Astrocyte (in vitro differentiated cells and primary cell): Measurements from ENCODE around the gene PKP1. TPM values are rescaled to one million over a fixed set of nuclear protein-coding genes. Genes with fewer than 3 reads are reported as not detected.

Source experiments
- DNase-seq: peaks from one replicate; pipeline ENCODE4 v3.0.0-alpha.2; 2010; ENCODE audit warnings: low read depth
- FAIRE-seq: peaks from 2 replicates; lab custom pipeline; 2011; peaks lifted over from hg19 to GRCh38; lab: Jason Lieb, UNC
- H2AFZ ChIP-seq: 2 replicates; pipeline ENCODE4 v1.6.0; 2012; ENCODE audit warnings: low read depth, low read length, inconsistent platforms
- H3K27ac ChIP-seq: 2 replicates; pipeline ENCODE4 v1.5.1; 2011; ENCODE audit warnings: low read depth, low read length, inconsistent platforms
- H3K27me3 ChIP-seq: 2 replicates; pipeline ENCODE4 v1.6.0; 2011; ENCODE audit warnings: low read length, inconsistent platforms; ENCODE audit not compliant: insufficient read depth
- H3K36me3 ChIP-seq: 2 replicates; pipeline ENCODE4 v1.5.1; 2011; ENCODE audit warnings: low read length, inconsistent platforms; ENCODE audit not compliant: insufficient read depth
- H3K4me1 ChIP-seq: 2 replicates; pipeline ENCODE4 v1.5.1; 2011; ENCODE audit warnings: low read length, inconsistent platforms; ENCODE audit not compliant: insufficient read depth
- H3K4me2 ChIP-seq: 2 replicates; pipeline ENCODE4 v1.6.0; 2012; ENCODE audit warnings: low read length, inconsistent platforms
- H3K4me3 ChIP-seq: 2 replicates; pipeline ENCODE4 v1.5.1; 2011; ENCODE audit warnings: low read depth, mild to moderate bottlenecking, low read length, inconsistent platforms; ENCODE audit not compliant: insufficient read depth
- H3K79me2 ChIP-seq: 2 replicates; pipeline ENCODE4 v1.6.0; 2012; ENCODE audit warnings: mild to moderate bottlenecking, low read length, inconsistent platforms; ENCODE audit not compliant: insufficient read depth
- H3K9ac ChIP-seq: 2 replicates; pipeline ENCODE4 v1.6.0; 2012; ENCODE audit warnings: mild to moderate bottlenecking, low read length, inconsistent platforms
- H3K9me3 ChIP-seq: 2 replicates; pipeline ENCODE4 v1.5.1; 2012; ENCODE audit warnings: low read depth, mild to moderate bottlenecking, low read length, inconsistent platforms; ENCODE audit not compliant: insufficient read depth
- H4K20me1 ChIP-seq: 2 replicates; pipeline ENCODE4 v1.6.0; 2012; ENCODE audit warnings: low read length, inconsistent platforms; ENCODE audit not compliant: insufficient read depth
- H3K27ac Mint-ChIP-seq: one replicate; pipeline ENCODE4 v1.8.0; 2021; ENCODE audit warnings: mild to moderate bottlenecking, mixed read lengths; ENCODE audit not compliant: unreplicated experiment
- H3K27me3 Mint-ChIP-seq: one replicate; pipeline ENCODE4 v1.8.0; 2021; ENCODE audit warnings: low read depth, mixed read lengths; ENCODE audit not compliant: unreplicated experiment
- H3K36me3 Mint-ChIP-seq: one replicate; pipeline ENCODE4 v1.8.0; 2021; ENCODE audit warnings: low read depth, mixed read lengths; ENCODE audit not compliant: unreplicated experiment
- H3K4me1 Mint-ChIP-seq: one replicate; pipeline ENCODE4 v1.8.0; 2021; ENCODE audit warnings: low read depth, mixed read lengths; ENCODE audit not compliant: unreplicated experiment
- H3K4me3 Mint-ChIP-seq: one replicate; pipeline ENCODE4 v1.8.0; 2021; ENCODE audit warnings: mild to moderate bottlenecking, moderate library complexity, mixed read lengths; ENCODE audit not compliant: unreplicated experiment
- H3K9me3 Mint-ChIP-seq: one replicate; pipeline ENCODE4 v1.8.0; 2021; ENCODE audit warnings: mild to moderate bottlenecking, mixed read lengths; ENCODE audit not compliant: unreplicated experiment
- CTCF ChIP-seq: IDR thresholded peaks from 2 replicates; pipeline ENCODE4 v1.5.1; 2011; ENCODE audit warnings: low read depth, mild to moderate bottlenecking, inconsistent platforms, low read length, moderate library complexity; ENCODE audit not compliant: insufficient read depth
- EZH2 ChIP-seq: IDR thresholded peaks from 2 replicates; pipeline ENCODE4 v1.6.1; 2012; ENCODE audit warnings: mild to moderate bottlenecking, low read length, inconsistent platforms; ENCODE audit not compliant: insufficient read depth
- total RNA-seq: library from RNA; stranded (reverse); gene quantifications from 2 replicates; pipeline ENCODE4 v1.2.1, GENCODE V29; 2021

Gene PKP1
- total RNA-seq, 1 donor from 2014 or later = 0.07 TPM

- no peak overlapping the region for H3K4me3 Mint-ChIP-seq
- H3K27me3 ChIP-seq = peaks cover 35% of the 10 kb centered on the region
- H3K27me3 Mint-ChIP-seq = peaks cover 57% of the 10 kb centered on the region
Observed at GRCh38 chr1:201283836-201284553, 689 bp downstream of the PKP1 start.

GRCh38 chr1:201284636-201285035 lies 1.3 kb downstream of the PKP1 start:
- Histone ChIP-seq H3K4me2 (no peak overlapping the region), H3K9ac (no peak overlapping the region), H3K36me3 (no peaks in the 10 kb centered on the region), H3K4me3 (no peak overlapping the region), H4K20me1 (no peaks in the 10 kb centered on the region), H3K9me3 (no peaks in the 10 kb centered on the region), H3K27ac (no peak overlapping the region), H2AFZ (no peak overlapping the region), H3K27me3 (peaks cover 35% of the 10 kb centered on the region), H3K79me2 (no peaks in the 10 kb centered on the region), H3K4me1 (peaks cover 11% of the 10 kb centered on the region)
- Mint-ChIP-seq H3K36me3 (peaks cover 2% of the 10 kb centered on the region), H3K4me1 (peaks cover 12% of the 10 kb centered on the region), H3K9me3 (peaks cover 6% of the 10 kb centered on the region), H3K27me3 (peaks cover 59% of the 10 kb centered on the region), H3K27ac (no peak overlapping the region), H3K4me3 (no peak overlapping the region)
- TF ChIP-seq CTCF = no peak
- no peak for TF ChIP-seq EZH2
- DNase-seq = no peak
- no peak for FAIRE-seq

More at GRCh38 chr1:201283836-201284553, 689 bp downstream of the PKP1 start:
- Histone ChIP-seq H3K9ac (no peak overlapping the region), H4K20me1 (no peaks in the 10 kb centered on the region), H2AFZ (peak overlapping the region; percentile 55), H3K4me1 (peaks cover 11% of the 10 kb centered on the region), H3K4me3 (peak overlapping the region; percentile 40), H3K36me3 (no peaks in the 10 kb centered on the region), H3K4me2 (peak overlapping the region; percentile 84), H3K9me3 (no peaks in the 10 kb centered on the region), H3K27ac (no peak overlapping the region), H3K79me2 (no peaks in the 10 kb centered on the region)
- FAIRE-seq (no peak), DNase-seq (no peak)
- peaks cover 6% of the 10 kb centered on the region for H3K9me3 Mint-ChIP-seq
- no peak overlapping the region for H3K27ac Mint-ChIP-seq
- H3K4me1 Mint-ChIP-seq = peaks cover 6% of the 10 kb centered on the region
- TF ChIP-seq EZH2 (peak; percentile 46), CTCF (no peak)
- H3K36me3 Mint-ChIP-seq = peaks cover 2% of the 10 kb centered on the region

GRCh38 chr1:201285846-201286245 lies 2.5 kb downstream of the PKP1 start:
- H3K27ac ChIP-seq = no peak overlapping the region
- no peak overlapping the region for H3K4me3 Mint-ChIP-seq

More at GRCh38 chr1:201285846-201286245, 2.5 kb downstream of the PKP1 start:
- TF ChIP-seq CTCF (no peak), EZH2 (no peak)
- Histone ChIP-seq H3K4me1 (peaks cover 11% of the 10 kb centered on the region), H3K9me3 (no peaks in the 10 kb centered on the region), H3K36me3 (no peaks in the 10 kb centered on the region), H3K4me3 (no peak overlapping the region), H3K27me3 (peaks cover 31% of the 10 kb centered on the region), H3K4me2 (no peak overlapping the region), H3K79me2 (no peaks in the 10 kb centered on the region), H2AFZ (no peak overlapping the region), H4K20me1 (no peaks in the 10 kb centered on the region), H3K9ac (no peak overlapping the region)
- DNase-seq (no peak), FAIRE-seq (no peak)
- H3K36me3 Mint-ChIP-seq = peaks cover 2% of the 10 kb centered on the region
- peaks cover 55% of the 10 kb centered on the region for H3K27me3 Mint-ChIP-seq
- peaks cover 6% of the 10 kb centered on the region for H3K9me3 Mint-ChIP-seq
- peaks cover 22% of the 10 kb centered on the region for H3K4me1 Mint-ChIP-seq
- H3K27ac Mint-ChIP-seq = no peak overlapping the region
